Measurements from ENCODE around the gene LMOD3. TPM values are rescaled to one million over a fixed set of nuclear protein-coding genes. Genes with fewer than 3 reads are reported as not detected.

Gene LMOD3
- total and polyA plus RNA-seq, 2 donors (not counting 3 experiments of a cell fraction or from before 2014, with no cell fraction given) = not detected

GRCh38 chr3:69066121-69066520, 56.3 kb downstream of the LMOD3 start:
- H3K4me2 ChIP-seq (ENCODE audit: insufficient read depth, low read length) = no peak overlapping the region
- ChIA-PET POLR2A (no interaction called here), CTCF (no interaction called here)
- no peaks in the 10 kb centered on the region for H3K79me2 ChIP-seq (ENCODE audit: control insufficient read depth, insufficient read depth, low read length)
- no peaks in the 10 kb centered on the region for H3K9me1 ChIP-seq (replicated peaks; ENCODE audit: control insufficient read depth, extremely low read depth, insufficient read depth, low read length)
- H3K4me3 ChIP-seq (replicated peaks in 1 of 3; ENCODE audit: insufficient read depth in 1 of 3, low read depth in 1 of 3, low read length in 3 of 3) = no peak overlapping the region
- intact Hi-C loops (cut with micrococcal nuclease) (no loop called here), dilution Hi-C loops (cut with MboI; ENCODE audit: extremely low pct_ligation_motif_present, low sequenced_read_pairs) (no loop called here)
- TF ChIP-seq FOS (IDR thresholded peaks at IDR 0.05; ENCODE audit: borderline replicate concordance, insufficient read depth, low read length) (no peak), JUN (IDR thresholded peaks at IDR 0.05; ENCODE audit: borderline replicate concordance, insufficient read depth, insufficient read length, low read depth) (no peak), EZH2 (IDR thresholded peaks at IDR 0.05; ENCODE audit: borderline replicate concordance, low read depth, low read length, severe bottlenecking) (no peak), MYC (IDR thresholded peaks at IDR 0.05; ENCODE audit: low read depth, low read length) (no peak), GATA2 (IDR thresholded peaks at IDR 0.05; ENCODE audit: insufficient read depth, insufficient read length, low read depth, low read length) (no peak), CTCF (IDR thresholded peaks at IDR 0.05; ENCODE audit: extremely low read depth in 1 of 2, insufficient read depth in 1 of 2, low read depth in 1 of 2, low read length in 2 of 2) (no peak), MAX (IDR thresholded peaks at IDR 0.05; ENCODE audit: insufficient read depth, insufficient read length) (no peak), POLR2AphosphoS5 (IDR thresholded peaks at IDR 0.05; ENCODE audit: insufficient read depth, low read depth, low read length) (no peak)
- H3K27ac ChIP-seq (ENCODE audit: insufficient read depth, low read depth, low read length) = no peak overlapping the region
- no peak overlapping the region for H2AFZ ChIP-seq (ENCODE audit: low read depth, low read length)
- H3K9ac ChIP-seq (replicated peaks; ENCODE audit: extremely low read depth, insufficient read depth, low read length) = no peak overlapping the region
- no peaks in the 10 kb centered on the region for H4K20me1 ChIP-seq (replicated peaks; ENCODE audit: control insufficient read depth, extremely low read depth, insufficient read depth, low read length)
- DNase-seq (ENCODE audit: low read depth, low spot score) = no peak
- H3K4me1 ChIP-seq (ENCODE audit: control insufficient read depth, extremely low read depth, insufficient read depth, low read length) = no peaks in the 10 kb centered on the region
- H3K9me3 ChIP-seq (replicated peaks; ENCODE audit: control insufficient read depth, insufficient read depth, low read length) = no peaks in the 10 kb centered on the region
- peaks cover 5 to 12% of the 10 kb centered on the region in 2 experiments for H3K36me3 ChIP-seq (ENCODE audit: control insufficient read depth in 2 of 2, extremely low read depth in 1 of 2, insufficient read depth in 2 of 2, low read length in 2 of 2)
- H3K27me3 ChIP-seq (ENCODE audit: control insufficient read depth in 2 of 2, insufficient read depth in 2 of 2, low read length in 2 of 2) = no peaks in the 10 kb centered on the region
- no TSS peak for BruUV-seq (replicated peaks)
- FAIRE-seq = no peak

All from endothelial cell of umbilical vein (primary cell).